NCI-H2171 (cell line): Measurements from ENCODE around the gene SAMD4A.

ENCODE experiments used
- DNase-seq: peaks from one replicate; lab custom pipeline; 2025; lab: John Stamatoyannopoulos, UW

SAMD4A gene

GRCh38 chr14:54633076-54633475, 66.1 kb downstream of the SAMD4A start:
- DNase-seq, result no peak

DNA sequence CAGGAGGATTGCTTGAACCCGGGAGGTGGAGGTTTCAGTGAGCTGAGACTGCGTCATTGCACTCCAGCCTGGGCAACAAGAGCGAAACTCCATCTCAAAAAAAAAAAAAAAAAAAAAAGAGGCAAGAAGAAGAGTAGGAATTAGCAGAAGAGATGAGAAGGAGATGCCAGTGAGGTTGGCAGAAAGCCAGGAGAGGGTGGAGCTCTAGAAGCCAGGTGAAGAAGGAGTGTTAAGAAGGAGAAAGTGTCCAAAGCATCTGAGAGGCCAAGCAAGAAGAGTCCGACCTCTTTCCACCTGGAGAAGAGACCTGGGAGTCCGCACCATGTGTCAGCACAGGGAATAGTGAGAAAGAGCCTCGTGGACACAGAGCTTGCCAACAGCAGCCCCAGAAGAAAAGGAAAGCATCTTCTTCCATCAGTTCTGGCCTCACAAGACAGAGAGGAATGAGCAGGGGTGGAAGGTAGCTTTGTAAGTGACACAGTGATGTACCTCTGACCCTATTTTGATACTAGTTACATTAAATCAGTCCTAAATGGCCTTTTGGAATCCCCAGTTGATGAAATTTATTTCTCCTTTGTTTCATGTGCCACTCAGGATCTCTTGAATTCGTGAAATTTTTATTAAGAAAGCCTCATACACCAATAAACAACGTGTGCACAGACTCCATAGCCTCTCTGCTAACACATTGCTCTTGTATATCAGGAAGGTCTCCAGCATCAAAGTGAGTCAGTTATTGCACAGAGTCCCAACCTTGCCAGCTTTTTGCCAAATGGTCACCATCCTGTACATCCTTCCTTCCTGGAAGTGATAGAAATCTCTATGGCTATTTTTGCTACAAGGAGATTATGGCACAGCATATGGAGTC, 70.6 kb downstream of the SAMD4A start:
- no peak for DNase-seq

GRCh38 chr14:54638135-54638446, 71.2 kb downstream of the SAMD4A start:
- DNase-seq, result no peak

DNA sequence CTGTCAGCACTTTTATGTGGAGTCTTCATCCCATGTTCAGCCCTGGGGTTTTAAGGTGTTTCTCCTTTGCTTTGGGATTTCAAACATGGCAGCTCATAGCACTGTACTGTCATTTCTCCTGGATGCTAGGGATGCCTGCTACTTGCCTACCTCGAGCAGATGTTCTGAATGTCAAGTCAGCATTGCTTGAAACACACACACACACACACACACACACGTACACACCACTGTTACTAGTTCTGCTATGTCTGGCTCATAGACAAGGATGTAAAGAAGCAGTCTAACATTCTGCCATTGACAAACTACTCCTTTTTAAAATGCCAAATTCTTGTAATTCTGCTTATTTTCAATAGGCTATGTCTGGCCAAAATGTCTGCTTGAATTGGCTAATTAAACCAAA, 72.7 kb downstream of the SAMD4A start:
- no peak for DNase-seq

DNA sequence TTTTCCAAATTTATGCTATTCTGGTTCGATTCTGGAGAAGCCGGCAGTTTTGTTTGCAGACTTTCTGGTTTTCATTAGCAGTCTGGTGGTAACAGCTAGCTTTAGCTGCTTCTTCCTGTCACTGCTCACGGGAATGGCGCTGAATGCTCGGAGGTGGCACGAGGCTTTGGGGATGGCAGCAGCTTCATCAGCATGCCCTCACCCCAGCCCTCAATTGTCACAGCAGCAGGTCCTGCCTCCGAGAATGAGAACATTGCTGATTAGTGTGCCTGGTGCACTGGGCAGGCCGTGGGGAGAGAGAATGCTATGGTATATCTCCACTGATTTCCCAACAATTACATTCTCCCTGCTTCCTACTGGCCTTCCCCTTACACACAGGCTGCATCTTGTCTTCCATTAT, 73.6 kb downstream of the SAMD4A start:
- DNase-seq, result no peak

- no peak for DNase-seq
These were observed 75.2 kb downstream of the SAMD4A start for GRCh38 chr14:54642121-54642520.

DNA sequence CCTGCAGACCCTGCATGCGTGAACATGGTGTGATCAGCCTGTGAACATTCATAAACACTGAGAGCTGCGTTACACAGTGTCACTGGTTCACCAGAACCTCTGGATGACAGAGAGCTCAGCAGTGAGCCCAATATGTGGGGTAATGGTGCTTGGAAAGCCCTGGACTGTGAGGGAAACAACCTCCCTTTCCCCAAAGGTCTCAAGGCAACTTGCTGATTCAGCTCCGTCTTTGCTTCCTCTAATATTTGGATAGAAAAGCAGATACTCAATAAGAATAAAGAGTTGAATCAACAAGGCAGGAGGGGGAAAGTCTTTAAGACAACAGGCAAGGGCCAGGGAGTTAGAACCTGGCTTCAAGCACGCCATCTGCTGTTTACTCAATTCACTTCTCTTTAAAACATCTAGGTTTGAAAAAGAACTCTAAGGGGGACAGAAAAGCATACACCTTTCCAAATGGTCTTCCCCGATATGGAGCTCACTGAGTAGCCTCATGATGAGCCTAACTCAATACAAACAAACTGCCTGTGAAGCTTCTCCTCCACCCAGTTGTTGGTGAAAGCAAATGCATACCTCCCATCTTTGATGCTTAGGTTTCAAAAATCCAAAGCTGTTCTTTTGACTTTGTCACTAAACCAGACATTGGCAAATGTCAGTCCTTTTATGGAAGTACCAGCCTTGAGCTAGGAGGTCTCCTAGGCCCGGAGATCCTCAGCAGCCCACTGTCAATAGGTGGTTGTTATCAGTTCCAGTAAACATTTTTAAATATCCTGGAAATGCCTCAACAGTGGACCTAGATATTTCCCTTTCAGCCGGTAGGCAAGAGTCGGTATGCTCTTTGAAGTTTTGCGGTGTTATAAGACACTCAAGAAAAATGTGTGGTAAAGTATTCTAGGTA, 76.1 kb downstream of the SAMD4A start:
- DNase-seq, result no peak

DNA sequence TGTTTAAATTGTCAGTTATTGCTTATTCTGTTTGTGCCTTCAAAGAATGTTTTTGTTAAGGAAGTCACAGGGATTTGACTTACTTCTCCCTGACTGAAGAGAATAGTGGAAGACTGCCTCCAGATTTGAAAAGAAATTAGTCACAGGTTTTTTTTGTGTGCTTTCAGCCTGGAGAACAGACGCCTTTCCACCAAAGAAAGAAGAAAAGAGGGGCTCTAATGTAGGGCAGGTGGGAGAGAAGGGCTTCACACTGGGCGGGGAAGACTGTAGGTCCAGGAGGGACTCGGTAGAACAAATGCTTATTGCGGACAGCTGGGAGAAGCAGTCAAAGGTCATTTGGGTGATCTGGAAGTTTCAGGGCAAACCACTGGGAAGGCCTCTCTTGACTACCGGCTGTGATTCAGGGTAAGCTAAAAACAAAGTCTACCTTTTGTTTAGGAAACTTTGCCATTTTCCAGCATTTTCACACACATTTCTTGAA, 76.8 kb downstream of the SAMD4A start:
- DNase-seq, result no peak

- no peak for DNase-seq
These were observed 78.7 kb downstream of the SAMD4A start for GRCh38 chr14:54645639-54646038.

DNA sequence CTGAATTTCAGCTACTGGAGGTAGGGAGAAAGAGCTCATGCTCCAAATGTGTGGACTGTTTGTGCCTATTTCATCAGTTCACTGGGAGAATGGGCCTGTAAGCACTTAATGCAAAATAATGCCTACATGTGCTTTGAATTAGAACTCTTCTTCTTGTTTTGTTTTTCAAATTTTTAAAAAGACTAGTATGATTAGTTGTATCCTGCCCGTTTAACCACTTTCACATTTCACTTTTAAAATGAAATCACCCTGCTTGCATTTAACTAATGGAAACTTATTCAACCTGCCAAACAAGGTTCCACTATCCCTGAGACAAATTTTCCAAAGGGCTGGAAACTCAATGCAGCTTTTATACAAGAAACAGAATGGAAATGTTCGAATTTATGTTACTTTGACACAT, 79.7 kb downstream of the SAMD4A start:
- no peak for DNase-seq

GRCh38 chr14:54647378-54647777, 80.5 kb downstream of the SAMD4A start:
- no peak for DNase-seq

GRCh38 chr14:54649056-54649455, 82.1 kb downstream of the SAMD4A start:
- DNase-seq, result no peak

- no peak for DNase-seq
These were observed 83.5 kb downstream of the SAMD4A start for GRCh38 chr14:54650331-54650958.

DNA sequence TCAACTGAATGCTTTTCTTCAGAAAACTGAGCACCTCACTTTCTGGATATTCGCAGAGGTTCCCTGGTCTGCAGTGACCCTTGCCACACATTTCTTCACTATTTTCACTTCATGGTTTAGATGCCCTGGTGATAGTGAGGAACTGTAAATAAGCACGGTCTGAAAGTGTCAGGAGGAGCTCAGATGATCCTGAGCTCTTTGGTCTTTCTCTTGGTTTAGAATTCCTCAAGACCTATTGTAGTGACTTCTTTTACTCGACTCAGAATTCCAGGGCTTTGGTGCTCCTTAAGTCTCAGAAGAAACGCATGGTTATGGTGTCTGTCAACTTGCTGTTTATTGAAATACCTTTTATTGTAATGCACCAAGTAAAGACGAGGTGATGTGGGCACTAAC, 84.0 kb downstream of the SAMD4A start:
- no peak for DNase-seq

- no peak for DNase-seq
These were observed 84.7 kb downstream of the SAMD4A start for GRCh38 chr14:54651649-54652048.

DNA sequence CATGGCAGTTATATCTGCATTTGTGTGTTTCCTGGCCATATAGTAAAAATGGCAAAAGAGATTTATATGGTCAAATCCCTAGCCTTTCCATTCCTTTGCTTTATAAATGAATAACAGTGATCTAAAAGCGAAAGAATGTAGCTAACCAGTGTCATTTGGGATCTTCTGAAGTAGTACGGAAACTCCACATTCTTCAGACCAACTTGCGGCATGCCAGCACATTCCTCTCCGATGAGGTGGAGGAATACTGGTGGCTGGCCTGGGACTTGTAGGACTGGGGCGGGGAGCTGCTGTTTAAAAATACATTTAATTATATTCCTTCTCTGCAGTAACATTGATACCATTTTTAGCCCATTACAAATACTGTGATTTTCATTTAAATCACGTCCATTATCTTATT, 85.3 kb downstream of the SAMD4A start:
- no peak for DNase-seq

GRCh38 chr14:54652605-54653052, 85.7 kb downstream of the SAMD4A start:
- no peak for DNase-seq

GRCh38 chr14:54653712-54654469, 87.0 kb downstream of the SAMD4A start:
- DNase-seq, result no peak

- no peak for DNase-seq
These were observed 87.7 kb downstream of the SAMD4A start for GRCh38 chr14:54654605-54655004.

DNA sequence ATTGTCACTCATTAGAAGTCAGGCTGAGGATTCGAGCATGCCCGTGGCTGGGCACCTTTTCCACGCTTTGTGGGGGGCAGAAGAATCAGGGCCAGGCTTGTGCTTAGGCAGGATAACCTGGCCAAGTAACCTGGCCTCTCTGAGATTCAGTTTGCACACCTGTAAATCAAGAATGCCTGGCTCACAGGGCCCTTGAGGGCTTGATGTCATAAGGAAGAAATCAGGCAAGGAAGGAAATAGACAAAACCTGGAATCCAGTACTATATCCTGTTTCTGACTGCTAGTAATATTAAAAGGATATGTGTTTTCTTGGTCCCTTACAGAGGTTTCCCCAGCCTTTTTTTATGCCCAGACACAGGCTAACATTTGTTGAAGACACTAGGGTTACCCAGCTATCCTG, 91.9 kb downstream of the SAMD4A start:
- DNase-seq, result no peak

- DNase-seq, result no peak
These were observed 92.4 kb downstream of the SAMD4A start for GRCh38 chr14:54659365-54659764.

DNA sequence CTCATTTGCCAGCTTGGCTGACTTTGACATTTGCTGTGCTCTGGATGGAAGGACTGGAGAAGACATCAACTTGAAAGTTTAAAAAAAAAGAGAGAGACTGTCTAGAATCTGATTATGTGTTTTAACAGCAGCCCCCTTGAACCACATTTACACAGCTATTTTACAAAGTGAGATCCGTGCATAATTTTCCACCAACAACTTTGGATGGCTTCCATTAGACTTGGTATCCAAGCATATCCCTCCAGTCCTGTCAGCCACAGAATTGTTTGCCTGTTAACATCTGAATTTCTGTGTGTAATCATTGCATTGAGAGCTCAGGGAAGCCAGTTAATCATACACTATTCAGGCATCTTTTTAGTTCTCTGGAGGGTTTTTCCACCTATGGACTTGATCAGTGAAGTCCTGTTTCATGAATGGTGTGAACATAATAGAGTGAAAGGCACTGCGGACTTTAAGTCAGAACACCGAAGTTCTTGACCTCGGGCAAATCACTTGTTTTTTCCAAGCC, 93.7 kb downstream of the SAMD4A start:
- no peak for DNase-seq
